HepG2 (cell line): Measurements from ENCODE around the gene S1PR2. TPM values are rescaled to one million over a fixed set of nuclear protein-coding genes. Genes with fewer than 3 reads are reported as not detected.
A peak's percentile ranks its signal among the peaks of the same experiment; 100 is the strongest.

Experiments used
- AHR ChIP-seq: IDR thresholded peaks from 2 replicates; pipeline ENCODE4 v1.6.1; 2018; ENCODE audit warnings: missing genetic modification reagents, missing compliant biosample characterization
- DBP ChIP-seq: sonication (generic); formaldehyde crosslinking; IDR thresholded peaks from 2 replicates; pipeline ENCODE4 v1.4.0; 2020; ENCODE audit warnings: missing genetic modification reagents; ENCODE audit errors: not compliant biosample characterization
- HES4 ChIP-seq: sonication (generic); formaldehyde crosslinking; IDR thresholded peaks from 2 replicates; pipeline ENCODE4 v1.9.0; 2021; ENCODE audit warnings: mild to moderate bottlenecking, missing genetic modification reagents, borderline replicate concordance
- MBD4 ChIP-seq: IDR thresholded peaks from 2 replicates; pipeline ENCODE4 v1.6.1; 2012; ENCODE audit warnings: low read length, inconsistent platforms, borderline replicate concordance
- MIER3 ChIP-seq: IDR thresholded peaks from 2 replicates; pipeline ENCODE4 v1.6.1; 2016; ENCODE audit warnings: missing compliant biosample characterization, borderline replicate concordance
- MLXIP ChIP-seq: sonication (generic); formaldehyde crosslinking; IDR thresholded peaks from 2 replicates; pipeline ENCODE4 v1.9.0; 2021; ENCODE audit warnings: missing genetic modification reagents, borderline replicate concordance
- ZFP90 ChIP-seq: sonication (generic); formaldehyde crosslinking; IDR thresholded peaks from 2 replicates; pipeline ENCODE4 v1.8.0; 2022; ENCODE audit warnings: missing genetic modification reagents, mild to moderate bottlenecking, inconsistent platforms, borderline replicate concordance
- ZNF224 ChIP-seq: sonication (generic); formaldehyde crosslinking; IDR thresholded peaks from 2 replicates; pipeline ENCODE4 v1.5.0; 2020; ENCODE audit warnings: mild to moderate bottlenecking, missing genetic modification reagents
- ZNF737 ChIP-seq: sonication (generic); formaldehyde crosslinking; IDR thresholded peaks from 2 replicates; pipeline ENCODE4 v1.5.0; 2020; ENCODE audit warnings: missing genetic modification reagents, mild to moderate bottlenecking, borderline replicate concordance
- polyA plus RNA-seq, 8 experiments: library from polyadenylated mRNA; depleted of rRNA in 3 of 8; stranded (reverse) in 7 of 8; unstranded in 1 of 8; fragments of >200 nt; fragmentation: Illumina TruSeq in 4 of 8; extraction: Trizol in 4 of 8; gene quantifications; 2 replicates each; pipeline versions ENCODE4 v1.2.1 to v1.2.3, GENCODE V29; 2011 to 2016; ENCODE audit warnings: low read depth in 4 of 8, missing spikeins in 1 of 8, mixed read lengths in 1 of 8; ENCODE audit not compliant: insufficient read depth in 1 of 8
- total RNA-seq, 5 experiments: library from RNA; depleted of rRNA; stranded (reverse); fragments of >200 nt; fragmentation: Illumina TruSeq; extraction: Trizol; gene quantifications; 2 replicates each; pipeline ENCODE4 v1.2.3, GENCODE V29; 2016; ENCODE audit warnings: low read depth in 1 of 5
- TF ChIP-seq, protein P1 (sequence below): sonication (generic); formaldehyde crosslinking; IDR thresholded peaks from 2 replicates; pipeline ENCODE4 v1.5.0; 2020; ENCODE audit warnings: missing genetic modification reagents, mild to moderate bottlenecking, borderline replicate concordance
- TF ChIP-seq, protein P2 (sequence below): sonication (generic); formaldehyde crosslinking; IDR thresholded peaks from 2 replicates; pipeline ENCODE4 v1.4.0; 2020; ENCODE audit warnings: mild to moderate bottlenecking, missing genetic modification reagents
- TF ChIP-seq, protein P3 (sequence below): sonication (generic); formaldehyde crosslinking; IDR thresholded peaks from 2 replicates; pipeline ENCODE4 v1.4.0; 2020; ENCODE audit warnings: missing genetic modification reagents

Gene S1PR2
- total and polyA plus RNA-seq, 2 of the 13 experiments (the other 11 are each of a cell fraction or from before 2014, with no cell fraction given) = 0.91 to 1.3 TPM

- TF ChIP-seq ZFP90 (CRISPR knock-in tag) (peak; percentile 85; the same call in 1 of the 2 replicates), HES4 (peak; percentile 87), DBP (CRISPR knock-in tag) (peak; percentile 30), MLXIP (CRISPR knock-in tag) (peak; percentile 54; the same call in 1 of the 2 replicates), ZNF224 (CRISPR knock-in tag) (0 out of 2 replicates have a peak, but pooled peaks have one; percentile 56), ZNF737 (CRISPR knock-in tag) (0 out of 2 replicates have a peak, but pooled peaks have one; percentile 29), MBD4 (no peak), MIER3 (peak; percentile 84; the same call in 1 of the 2 replicates), AHR (CRISPR knock-in tag) (peak; percentile 80; the same call in 1 of the 2 replicates)
- TF ChIP-seq, protein P1, sequence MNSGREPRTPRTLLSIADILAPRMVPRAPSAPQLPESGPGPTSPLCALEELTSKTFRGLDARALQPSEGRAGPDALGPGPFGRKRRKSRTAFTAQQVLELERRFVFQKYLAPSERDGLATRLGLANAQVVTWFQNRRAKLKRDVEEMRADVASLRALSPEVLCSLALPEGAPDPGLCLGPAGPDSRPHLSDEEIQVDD (CRISPR knock-in tag) = peak; percentile 79; the same call in 1 of the 2 replicates
- TF ChIP-seq, protein P2, sequence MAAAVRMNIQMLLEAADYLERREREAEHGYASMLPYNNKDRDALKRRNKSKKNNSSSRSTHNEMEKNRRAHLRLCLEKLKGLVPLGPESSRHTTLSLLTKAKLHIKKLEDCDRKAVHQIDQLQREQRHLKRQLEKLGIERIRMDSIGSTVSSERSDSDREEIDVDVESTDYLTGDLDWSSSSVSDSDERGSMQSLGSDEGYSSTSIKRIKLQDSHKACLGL (CRISPR knock-in tag) = peak; percentile 91
- TF ChIP-seq, protein P3, sequence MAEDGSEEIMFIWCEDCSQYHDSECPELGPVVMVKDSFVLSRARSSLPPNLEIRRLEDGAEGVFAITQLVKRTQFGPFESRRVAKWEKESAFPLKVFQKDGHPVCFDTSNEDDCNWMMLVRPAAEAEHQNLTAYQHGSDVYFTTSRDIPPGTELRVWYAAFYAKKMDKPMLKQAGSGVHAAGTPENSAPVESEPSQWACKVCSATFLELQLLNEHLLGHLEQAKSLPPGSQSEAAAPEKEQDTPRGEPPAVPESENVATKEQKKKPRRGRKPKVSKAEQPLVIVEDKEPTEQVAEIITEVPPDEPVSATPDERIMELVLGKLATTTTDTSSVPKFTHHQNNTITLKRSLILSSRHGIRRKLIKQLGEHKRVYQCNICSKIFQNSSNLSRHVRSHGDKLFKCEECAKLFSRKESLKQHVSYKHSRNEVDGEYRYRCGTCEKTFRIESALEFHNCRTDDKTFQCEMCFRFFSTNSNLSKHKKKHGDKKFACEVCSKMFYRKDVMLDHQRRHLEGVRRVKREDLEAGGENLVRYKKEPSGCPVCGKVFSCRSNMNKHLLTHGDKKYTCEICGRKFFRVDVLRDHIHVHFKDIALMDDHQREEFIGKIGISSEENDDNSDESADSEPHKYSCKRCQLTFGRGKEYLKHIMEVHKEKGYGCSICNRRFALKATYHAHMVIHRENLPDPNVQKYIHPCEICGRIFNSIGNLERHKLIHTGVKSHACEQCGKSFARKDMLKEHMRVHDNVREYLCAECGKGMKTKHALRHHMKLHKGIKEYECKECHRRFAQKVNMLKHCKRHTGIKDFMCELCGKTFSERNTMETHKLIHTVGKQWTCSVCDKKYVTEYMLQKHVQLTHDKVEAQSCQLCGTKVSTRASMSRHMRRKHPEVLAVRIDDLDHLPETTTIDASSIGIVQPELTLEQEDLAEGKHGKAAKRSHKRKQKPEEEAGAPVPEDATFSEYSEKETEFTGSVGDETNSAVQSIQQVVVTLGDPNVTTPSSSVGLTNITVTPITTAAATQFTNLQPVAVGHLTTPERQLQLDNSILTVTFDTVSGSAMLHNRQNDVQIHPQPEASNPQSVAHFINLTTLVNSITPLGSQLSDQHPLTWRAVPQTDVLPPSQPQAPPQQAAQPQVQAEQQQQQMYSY (CRISPR knock-in tag) = 0 out of 2 replicates have a peak, but pooled peaks have one; percentile 34
Measured at GRCh38 chr19:10251792-10252694, 20.9 kb upstream of the S1PR2 start, which contains the start of gene MRPL4 (continued).
